Hematopoietic multipotent progenitor cell treated with erythropoietin and hydrocortisone succinate and interleukin-3 and kit ligand, for 17 days (in vitro differentiated cells): ENCODE measurements around the gene TMEM231.

Experiments
- DNase-seq: peaks from one replicate; pipeline ENCODE4 v3.0.0-alpha.2; 2015; ENCODE audit warnings: low spot score

TMEM231 gene

GRCh38 chr16:75488322-75488721 is 67.7 kb downstream of the TMEM231 start:
- DNase-seq: no peak
